ENCODE results near the gene RAB1B. TPM values are rescaled to one million over a fixed set of nuclear protein-coding genes. Genes with fewer than 3 reads are reported as not detected.

RAB1B gene
- total RNA-seq, 1 donor from 2014 or later = 115 TPM

DNA sequence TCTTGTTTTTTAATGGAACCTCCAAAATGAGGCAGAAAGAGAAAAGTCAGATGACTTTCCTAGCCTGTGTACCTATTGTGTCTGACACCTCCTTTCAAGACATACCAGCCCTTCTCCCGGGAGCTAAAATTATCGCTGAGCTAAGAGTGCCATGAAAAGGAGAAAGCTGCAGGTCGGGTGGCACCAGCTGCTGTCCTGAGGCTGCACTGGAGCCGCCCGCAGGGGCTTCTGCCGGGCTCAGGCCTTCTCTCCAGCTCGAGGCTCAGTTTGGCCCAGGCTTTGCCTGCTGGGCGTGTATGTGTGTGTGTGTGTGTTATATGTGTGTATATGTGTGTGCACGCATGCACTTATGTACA is 27.7 kb upstream of the RAB1B start:
- Mint-ChIP-seq H3K4me1 (peaks cover 2% of the 10 kb centered on the region), H3K27ac (no peak overlapping the region), H3K36me3 (ENCODE audit: low read depth) (peaks cover 75% of the 10 kb centered on the region), H3K9me3 (no peaks in the 10 kb centered on the region), H3K27me3 (no peaks in the 10 kb centered on the region), H3K4me3 (no peak overlapping the region)
- DNase-seq = no peak
- intact Hi-C loops (cut with micrococcal nuclease) = no loop called here
- ChIA-PET CTCF (no interaction called here), POLR2A (interaction anchor here (0.6 kb wide), 1 partner anchor 44 kb away, joined by 3 read pairs; no protein-coding TSS in a partner anchor)
- TF ChIP-seq CTCF (IDR thresholded peaks at IDR 0.05) = no peak
- ATAC-seq (ENCODE audit: low read depth) = no peak

GRCh38 chr11:66242095-66242765 is 26.2 kb upstream of the RAB1B start:
- H3K4me1 Mint-ChIP-seq = peaks cover 2% of the 10 kb centered on the region
- no peaks in the 10 kb centered on the region for H3K9me3 Mint-ChIP-seq
- H3K4me3 Mint-ChIP-seq = no peak overlapping the region
- peak overlapping the region; percentile 35 for H3K27ac Mint-ChIP-seq
- H3K27me3 Mint-ChIP-seq = no peaks in the 10 kb centered on the region
- intact Hi-C loops (cut with micrococcal nuclease) = no loop called here
- no peak for TF ChIP-seq CTCF (IDR thresholded peaks at IDR 0.05)
- ATAC-seq (ENCODE audit: low read depth) (peak; percentile 21), DNase-seq (no peak)
- POLR2A ChIA-PET = no interaction called here
- H3K36me3 Mint-ChIP-seq (ENCODE audit: low read depth) = peaks cover 74% of the 10 kb centered on the region
- CTCF ChIA-PET = no interaction called here

DNA sequence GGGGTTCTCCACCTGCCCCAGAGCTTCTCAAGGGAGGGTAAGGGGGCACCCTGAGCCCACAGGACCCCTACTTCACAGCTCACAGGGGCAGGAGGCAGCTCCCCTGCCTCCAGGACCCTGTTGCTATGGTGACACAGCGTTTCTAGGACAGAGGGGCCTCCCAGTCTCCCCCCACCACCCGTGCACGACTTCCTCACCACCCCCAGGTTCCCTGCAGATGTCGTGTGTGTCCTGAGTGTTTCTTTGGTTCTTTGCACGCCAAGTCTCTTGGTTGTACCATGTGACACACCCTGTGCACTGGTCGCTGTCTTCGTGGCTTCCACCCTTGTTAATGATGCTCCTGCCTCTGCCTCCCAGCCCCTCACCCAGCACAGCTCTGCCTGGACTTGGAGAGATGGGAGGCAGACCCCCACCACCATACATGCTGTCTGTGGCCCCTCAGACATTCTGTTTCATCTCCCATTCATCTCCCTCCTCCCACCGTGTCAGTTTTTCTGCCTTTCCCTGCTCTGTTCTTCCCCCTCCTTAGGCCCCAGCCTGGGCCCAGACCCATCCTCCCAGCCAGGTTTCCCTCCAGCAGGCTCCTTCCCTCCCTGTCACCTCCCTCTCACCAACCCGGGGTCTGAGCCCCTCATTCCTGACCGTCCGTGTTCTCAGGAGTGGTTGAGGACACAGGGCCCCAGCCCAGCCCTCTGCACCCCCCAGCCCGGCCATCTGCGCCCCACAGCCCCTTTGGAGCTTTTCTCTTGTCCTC is 24.5 kb upstream of the RAB1B start:
- no peaks in the 10 kb centered on the region for H3K9me3 Mint-ChIP-seq
- no peak for ATAC-seq (ENCODE audit: low read depth)
- DNase-seq = no peak
- POLR2A ChIA-PET = no interaction called here
- no peak for TF ChIP-seq CTCF (IDR thresholded peaks at IDR 0.05)
- no peak overlapping the region for H3K4me3 Mint-ChIP-seq
- CTCF ChIA-PET = no interaction called here
- H3K36me3 Mint-ChIP-seq (ENCODE audit: low read depth) = peaks cover 62% of the 10 kb centered on the region
- intact Hi-C loops (cut with micrococcal nuclease) = no loop called here
- peaks cover 2% of the 10 kb centered on the region for H3K4me1 Mint-ChIP-seq
- H3K27me3 Mint-ChIP-seq = no peaks in the 10 kb centered on the region
- no peak overlapping the region for H3K27ac Mint-ChIP-seq

DNA sequence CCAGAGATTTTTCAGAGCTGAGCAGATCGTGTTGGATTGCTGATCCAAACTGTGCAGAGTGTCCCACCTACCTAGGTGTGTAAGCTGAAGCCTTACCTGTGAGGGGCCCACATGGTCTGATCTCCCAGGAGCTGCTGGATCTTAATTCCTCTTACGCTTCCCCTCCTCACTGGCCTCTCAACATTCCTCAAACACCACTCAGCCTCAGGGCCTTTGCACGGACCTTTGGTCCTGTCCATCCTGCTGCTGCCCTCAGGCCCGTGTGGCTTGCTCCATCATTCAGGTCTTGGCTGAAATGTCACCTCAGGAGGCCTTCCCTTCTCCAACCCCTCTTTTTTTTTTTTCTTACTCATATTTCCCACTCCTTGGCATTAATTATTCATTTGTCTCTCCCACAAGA is 21.1 kb upstream of the RAB1B start:
- no peaks in the 10 kb centered on the region for H3K4me1 Mint-ChIP-seq
- no peak for TF ChIP-seq CTCF (IDR thresholded peaks at IDR 0.05)
- ChIA-PET CTCF (no interaction called here), POLR2A (no interaction called here)
- DNase-seq (no peak), ATAC-seq (ENCODE audit: low read depth) (no peak)
- intact Hi-C loops (cut with micrococcal nuclease) = no loop called here
- peaks cover 45% of the 10 kb centered on the region for H3K36me3 Mint-ChIP-seq (ENCODE audit: low read depth)
- no peaks in the 10 kb centered on the region for H3K27me3 Mint-ChIP-seq
- H3K27ac Mint-ChIP-seq = peak overlapping the region; percentile 4
- no peaks in the 10 kb centered on the region for H3K9me3 Mint-ChIP-seq
- H3K4me3 Mint-ChIP-seq = no peak overlapping the region

GRCh38 chr11:66247801-66248200 is 20.6 kb upstream of the RAB1B start:
- peak overlapping the region; percentile 4 for H3K27ac Mint-ChIP-seq
- H3K4me1 Mint-ChIP-seq = no peaks in the 10 kb centered on the region
- ChIA-PET CTCF (no interaction called here), POLR2A (no interaction called here)
- H3K9me3 Mint-ChIP-seq = no peaks in the 10 kb centered on the region
- intact Hi-C loops (cut with micrococcal nuclease) = no loop called here
- H3K27me3 Mint-ChIP-seq = no peaks in the 10 kb centered on the region
- TF ChIP-seq CTCF (IDR thresholded peaks at IDR 0.05) = no peak
- ATAC-seq (ENCODE audit: low read depth) (no peak), DNase-seq (no peak)
- peaks cover 40% of the 10 kb centered on the region for H3K36me3 Mint-ChIP-seq (ENCODE audit: low read depth)
- H3K4me3 Mint-ChIP-seq = no peak overlapping the region

Data from activated B cell treated with CpG ODN at 0.5 μM for 24 hours (primary cell).